ENCODE data around the gene DPH7.
"Not testable (repeated sequence)": the region's sequence is repeated elsewhere in the genome, so short reads cannot be mapped to it uniquely, and the experiment has no call there.

The DPH7 gene

DNA sequence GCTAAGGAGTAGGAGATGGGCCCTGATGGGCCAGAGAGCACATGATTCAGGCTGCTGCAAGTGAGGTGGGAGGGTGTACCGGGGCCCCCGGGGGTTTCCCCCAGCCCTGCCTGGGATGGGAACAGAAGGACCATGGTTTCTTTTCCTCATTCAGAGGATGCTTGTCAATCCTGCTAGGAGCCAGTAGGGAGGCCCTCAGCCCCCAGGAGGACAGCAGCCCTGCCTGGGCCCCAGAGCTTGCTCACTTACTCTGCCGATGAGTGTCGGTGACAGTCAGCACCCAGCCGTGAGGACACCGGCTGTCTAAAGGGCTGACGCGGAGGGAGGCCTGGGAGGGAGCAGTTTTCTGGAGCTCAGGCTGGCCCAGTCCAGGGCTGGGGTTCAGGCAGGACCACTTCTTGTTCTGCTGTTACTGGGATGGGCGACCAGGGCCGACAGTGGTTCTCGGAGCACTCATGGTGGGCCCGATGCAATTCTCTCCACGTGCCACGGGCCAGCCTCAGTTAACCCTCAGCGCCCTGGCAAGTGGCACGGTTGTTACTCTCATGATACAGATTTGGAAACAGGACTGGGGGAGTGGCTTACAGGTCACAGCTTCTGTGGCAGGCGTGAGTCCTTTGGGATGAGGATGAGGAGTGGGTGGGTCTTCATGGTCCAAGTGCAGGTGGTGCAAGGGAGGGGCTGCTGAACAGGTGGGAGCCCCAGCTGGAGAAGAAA, 28.6 kb upstream of the DPH7 start:
- no peak for DNase-seq (ENCODE audit: low read depth, low spot score)
- H3K4me3 ChIP-seq (ENCODE audit: low read length) = no peak overlapping the region

- no peak overlapping the region; the same call in 1 of the 2 replicates for H3K4me3 ChIP-seq (ENCODE audit: low read length)
- DNase-seq (ENCODE audit: low read depth, low spot score) = no peak
Measured at GRCh38 chr9:137606734-137607138, 28.0 kb upstream of the DPH7 start.

DNA sequence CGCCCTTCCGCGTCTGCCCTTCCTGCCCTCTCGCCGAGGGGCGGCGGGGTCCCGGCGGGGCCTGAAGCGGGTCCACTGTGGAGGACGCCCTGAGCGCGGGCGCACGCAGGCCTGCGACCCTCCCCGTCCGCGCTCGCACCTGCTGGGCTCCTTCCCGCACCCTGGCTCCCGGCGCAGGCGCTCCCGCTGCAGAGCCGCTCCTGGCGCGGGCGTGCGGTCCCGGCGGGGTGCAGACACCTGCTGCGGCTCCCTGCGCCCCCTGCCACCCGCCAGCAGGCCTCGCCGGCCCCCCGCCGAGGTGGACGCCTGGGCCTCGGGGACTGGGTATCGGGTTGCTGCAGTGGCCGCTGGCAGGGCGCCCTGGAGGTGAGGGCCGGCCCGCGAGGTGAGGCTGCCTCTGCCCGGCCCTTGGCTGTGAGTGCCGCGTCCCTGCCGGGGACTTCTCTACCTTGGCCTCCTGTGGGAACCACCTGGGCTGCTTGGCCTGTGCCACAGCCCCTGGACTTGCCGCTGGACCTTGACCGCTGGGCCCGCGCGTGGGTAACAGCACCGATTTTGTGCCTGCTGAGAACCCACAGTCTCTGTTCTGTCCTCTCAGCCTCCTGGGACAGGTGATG, 27.4 kb upstream of the DPH7 start:
- peak overlapping the region; percentile 57 for H3K4me3 ChIP-seq (ENCODE audit: low read length)
- DNase-seq (ENCODE audit: low read depth, low spot score) = no peak

- H3K4me3 ChIP-seq (ENCODE audit: low read length) = peak within 1 kb of the TSS; percentile 57
- peak; percentile 89 for DNase-seq (ENCODE audit: low read depth, low spot score)
Measured at GRCh38 chr9:137605121-137606004, 26.6 kb upstream of the DPH7 start, which contains the start of gene ARRDC1. ARRDC1 (plus strand) TSS chr9:137605686; CDS start chr9:137605718, 32 bp downstream.

GRCh38 chr9:137604345-137605086, 25.8 kb upstream of the DPH7 start:
- no peak for DNase-seq (ENCODE audit: low read depth, low spot score)
- peak overlapping the region; percentile 38 for H3K4me3 ChIP-seq (ENCODE audit: low read length)

DNA sequence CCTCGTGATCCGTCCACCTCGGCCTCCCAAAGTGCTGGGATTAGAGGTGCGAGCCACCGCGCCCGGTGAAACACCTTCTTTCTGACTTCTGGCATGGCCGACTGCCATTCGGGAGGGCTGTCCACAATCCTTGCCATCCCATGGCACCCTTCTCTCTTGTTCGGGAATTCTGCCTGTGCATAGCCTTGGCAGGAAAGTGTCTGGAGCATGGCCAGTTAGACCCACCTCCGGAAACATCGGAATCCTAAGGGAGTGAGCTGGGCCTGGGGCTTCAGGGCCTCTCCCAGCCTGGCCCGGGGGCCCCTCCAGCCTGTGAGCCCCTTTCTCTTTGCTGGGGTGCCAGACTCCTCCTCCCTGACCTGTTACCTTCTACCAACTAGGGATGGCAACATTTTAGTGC, 25.2 kb upstream of the DPH7 start:
- no peak overlapping the region for H3K4me3 ChIP-seq (ENCODE audit: low read length)
- DNase-seq (ENCODE audit: low read depth, low spot score) = no peak

- no peak for DNase-seq (ENCODE audit: low read depth, low spot score)
- H3K4me3 ChIP-seq (ENCODE audit: low read length) = no peak overlapping the region
Measured at GRCh38 chr9:137602661-137603060, 23.9 kb upstream of the DPH7 start.

GRCh38 chr9:137598943-137599342, 20.2 kb upstream of the DPH7 start:
- no peak for DNase-seq (ENCODE audit: low read depth, low spot score)
- no peak overlapping the region for H3K4me3 ChIP-seq (ENCODE audit: low read length)

DNA sequence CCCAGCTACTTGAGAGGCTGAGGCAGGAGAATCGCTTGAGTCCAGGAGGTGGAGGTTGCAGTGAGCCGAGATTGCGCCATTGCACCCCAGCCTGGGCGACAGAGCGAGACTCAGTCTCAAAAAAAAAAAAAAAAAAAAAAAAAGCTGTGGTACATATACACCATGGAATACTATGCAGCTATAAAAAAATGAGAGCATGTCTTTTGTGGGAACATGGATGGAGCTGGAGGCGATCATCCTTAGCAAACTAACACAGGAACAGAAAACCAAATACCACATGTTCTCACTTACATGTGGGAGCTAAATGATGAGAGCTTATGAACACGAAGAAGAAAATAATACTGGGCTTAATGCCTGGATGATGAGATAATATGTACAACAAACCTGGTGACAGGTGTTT, 17.9 kb upstream of the DPH7 start:
- DNase-seq (ENCODE audit: low read depth, low spot score); H3K4me3 ChIP-seq (ENCODE audit: low read length): not testable (repeated sequence)

DNA sequence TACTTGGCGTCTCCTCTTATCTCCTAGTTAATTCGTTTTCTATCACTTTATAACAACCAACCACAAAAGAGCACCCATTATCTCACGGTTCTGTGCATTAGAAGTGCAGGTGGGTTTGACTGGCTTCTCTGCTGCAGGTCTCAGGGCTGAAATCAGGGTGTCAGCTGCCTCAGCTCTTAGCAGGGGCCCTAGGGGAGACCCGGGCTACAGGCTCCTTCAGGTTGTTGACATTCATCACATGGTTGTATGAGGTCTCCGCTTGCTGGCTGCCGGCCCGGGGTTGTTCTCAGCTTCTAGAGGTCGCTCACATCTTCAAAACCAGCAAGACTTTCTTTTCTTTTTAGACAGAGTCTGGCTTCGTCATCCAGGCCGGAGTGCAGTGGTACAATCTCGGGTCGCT, 14.5 kb upstream of the DPH7 start:
- H3K4me3 ChIP-seq (ENCODE audit: low read length) = no peak overlapping the region
- DNase-seq (ENCODE audit: low read depth, low spot score) = no peak

GRCh38 chr9:137592767-137593166, 14.0 kb upstream of the DPH7 start:
- DNase-seq (ENCODE audit: low read depth, low spot score) = no peak
- H3K4me3 ChIP-seq (ENCODE audit: low read length) = no peak overlapping the region

GRCh38 chr9:137590469-137591383, 12.0 kb upstream of the DPH7 start, which contains the start of gene ZMYND19:
ZMYND19 (minus strand) TSS chr9:137590512; CDS start chr9:137590263, 249 bp downstream.
- peak; percentile 69 for DNase-seq (ENCODE audit: low read depth, low spot score)
- H3K4me3 ChIP-seq (ENCODE audit: low read length) = peak within 1 kb of the TSS; percentile 73

- DNase-seq (ENCODE audit: low read depth, low spot score) = no peak
- peak overlapping the region; percentile 73 for H3K4me3 ChIP-seq (ENCODE audit: low read length)
Measured at GRCh38 chr9:137590123-137590468, 11.4 kb upstream of the DPH7 start.

GRCh38 chr9:137589441-137590122, 10.9 kb upstream of the DPH7 start:
- DNase-seq (ENCODE audit: low read depth, low spot score) = peak; percentile 34

GRCh38 chr9:137588891-137589290, 10.2 kb upstream of the DPH7 start:
- H3K4me3 ChIP-seq (ENCODE audit: low read length) = peak overlapping the region; percentile 73
- DNase-seq (ENCODE audit: low read depth, low spot score) = no peak

More at GRCh38 chr9:137589441-137590122, 10.9 kb upstream of the DPH7 start:
- H3K4me3 ChIP-seq (ENCODE audit: low read length) = peak overlapping the region; percentile 73

DNA sequence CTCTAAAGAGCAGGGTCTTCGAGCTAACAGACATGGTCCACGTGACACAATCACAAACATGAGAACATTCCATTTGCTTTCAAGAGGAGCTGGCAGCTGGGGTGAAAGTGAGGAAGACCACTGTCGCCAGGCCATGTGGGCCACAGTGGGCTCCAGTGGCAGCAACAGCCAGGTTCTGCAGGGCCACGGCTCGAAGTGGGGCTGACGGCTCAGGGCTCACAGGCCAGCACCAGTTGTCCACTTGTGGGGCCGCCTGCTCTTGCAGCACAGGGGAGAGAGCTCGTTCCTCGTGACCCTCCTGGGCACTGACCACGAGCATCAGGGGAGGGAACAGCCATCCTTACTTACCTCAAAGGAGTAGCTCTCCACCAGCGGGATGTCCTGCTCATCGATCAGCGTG, 9.6 kb upstream of the DPH7 start:
- DNase-seq (ENCODE audit: low read depth, low spot score) = no peak
- no peak overlapping the region for H3K4me3 ChIP-seq (ENCODE audit: low read length)

DNA sequence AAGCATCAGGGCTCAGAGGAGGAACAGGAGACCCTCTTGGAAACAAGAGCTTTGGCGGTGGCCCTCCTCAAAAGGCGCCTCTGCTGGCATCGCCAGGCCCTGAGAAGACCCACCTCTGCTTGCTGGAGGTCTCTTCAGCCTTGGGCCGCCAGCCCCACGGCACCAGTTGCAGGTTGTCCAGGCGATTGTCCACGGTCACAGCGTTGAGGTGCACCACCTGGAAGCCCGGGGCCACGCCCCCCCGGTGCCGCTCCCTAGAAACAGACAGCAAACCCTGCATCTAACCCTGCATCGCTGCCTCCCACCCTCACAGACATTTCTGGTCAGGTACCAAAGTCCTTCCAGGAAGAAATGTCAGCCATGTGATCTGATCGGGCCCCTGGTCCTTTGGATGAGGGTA, 8.1 kb upstream of the DPH7 start:
- DNase-seq (ENCODE audit: low read depth, low spot score) = no peak
- H3K4me3 ChIP-seq (ENCODE audit: low read length) = no peak overlapping the region

DNA sequence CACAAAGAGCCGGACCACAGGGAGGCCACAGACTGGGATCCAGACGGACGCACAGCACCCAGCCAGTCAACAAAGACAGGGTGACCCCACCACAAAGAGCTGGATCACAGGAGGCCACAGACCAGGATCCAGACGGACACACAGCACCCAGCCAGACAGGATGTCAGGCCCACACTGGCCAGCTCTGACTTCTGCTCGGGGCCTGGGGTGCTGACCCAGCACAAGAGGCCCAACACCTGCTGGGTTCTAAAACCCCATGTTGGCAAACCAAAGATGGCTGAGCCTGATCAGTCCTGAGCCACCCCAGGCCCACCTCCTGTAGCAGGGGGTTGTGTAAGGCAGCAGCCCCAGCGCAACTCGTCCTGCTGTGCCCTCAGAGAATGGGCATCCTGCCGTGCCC, 5.2 kb upstream of the DPH7 start:
- H3K4me3 ChIP-seq (ENCODE audit: low read length) = no peak overlapping the region
- DNase-seq (ENCODE audit: low read depth, low spot score) = no peak
